ENCODE results near the gene TTC16.

DNA sequence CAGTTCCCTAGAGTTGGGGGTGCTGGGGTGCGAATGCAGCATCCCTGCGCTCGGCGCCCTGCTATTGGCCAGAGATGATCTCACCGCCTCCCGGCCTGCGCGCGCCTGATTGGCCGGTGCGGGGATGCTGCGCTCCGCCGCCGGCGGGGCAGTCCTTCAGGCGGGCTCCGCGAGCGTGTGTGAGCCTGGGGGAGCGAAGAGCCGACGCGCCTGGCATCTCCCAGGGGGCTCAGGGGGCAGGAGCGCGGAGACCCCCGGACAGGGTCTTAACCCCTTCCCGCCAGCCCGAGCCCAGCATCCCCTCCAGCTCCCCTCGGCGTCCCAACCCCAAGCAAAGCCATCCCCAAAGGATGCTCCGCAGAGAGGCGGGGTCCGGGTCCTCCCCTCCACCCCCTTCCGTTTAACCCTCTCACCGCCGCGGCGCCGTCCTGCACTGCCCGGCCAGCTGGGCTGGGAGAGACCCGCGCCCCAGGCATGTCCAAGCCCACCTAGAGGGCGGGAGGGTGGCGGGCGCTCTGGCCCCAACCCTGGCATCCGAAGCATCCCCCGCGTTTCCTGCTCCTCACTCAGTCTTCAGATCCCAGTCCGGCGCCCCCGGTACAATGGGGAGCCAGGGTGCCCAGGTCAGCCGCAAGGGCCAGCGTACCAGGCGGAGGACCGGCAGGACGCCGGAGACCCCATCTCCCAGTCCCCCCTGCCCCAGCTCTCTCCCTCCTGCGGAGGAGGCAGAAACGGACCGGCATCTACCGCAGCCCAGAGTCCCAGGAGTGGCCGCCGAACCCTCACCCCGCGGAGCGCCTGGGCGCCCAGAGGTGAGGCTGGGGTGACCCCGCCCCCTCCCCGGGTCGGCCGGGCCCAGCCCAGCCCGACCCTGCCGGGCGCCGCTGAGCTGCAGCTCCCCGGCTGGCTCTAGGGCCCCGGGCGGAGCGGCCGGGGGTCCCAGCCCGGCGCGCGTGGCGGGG, 38.5 kb downstream of the TTC16 start:
- TF ChIP-seq, protein P1, sequence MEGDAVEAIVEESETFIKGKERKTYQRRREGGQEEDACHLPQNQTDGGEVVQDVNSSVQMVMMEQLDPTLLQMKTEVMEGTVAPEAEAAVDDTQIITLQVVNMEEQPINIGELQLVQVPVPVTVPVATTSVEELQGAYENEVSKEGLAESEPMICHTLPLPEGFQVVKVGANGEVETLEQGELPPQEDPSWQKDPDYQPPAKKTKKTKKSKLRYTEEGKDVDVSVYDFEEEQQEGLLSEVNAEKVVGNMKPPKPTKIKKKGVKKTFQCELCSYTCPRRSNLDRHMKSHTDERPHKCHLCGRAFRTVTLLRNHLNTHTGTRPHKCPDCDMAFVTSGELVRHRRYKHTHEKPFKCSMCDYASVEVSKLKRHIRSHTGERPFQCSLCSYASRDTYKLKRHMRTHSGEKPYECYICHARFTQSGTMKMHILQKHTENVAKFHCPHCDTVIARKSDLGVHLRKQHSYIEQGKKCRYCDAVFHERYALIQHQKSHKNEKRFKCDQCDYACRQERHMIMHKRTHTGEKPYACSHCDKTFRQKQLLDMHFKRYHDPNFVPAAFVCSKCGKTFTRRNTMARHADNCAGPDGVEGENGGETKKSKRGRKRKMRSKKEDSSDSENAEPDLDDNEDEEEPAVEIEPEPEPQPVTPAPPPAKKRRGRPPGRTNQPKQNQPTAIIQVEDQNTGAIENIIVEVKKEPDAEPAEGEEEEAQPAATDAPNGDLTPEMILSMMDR (IDR thresholded peaks at IDR 0.05): no peak
- TF ChIP-seq POLR2AphosphoS5 (IDR thresholded peaks at IDR 0.05): no peak
- no peak for TF ChIP-seq POLR2A (IDR thresholded peaks at IDR 0.05)
- no peak for TF ChIP-seq EP300 (IDR thresholded peaks at IDR 0.05)

All from sigmoid colon (tissue), 4 donors.